Ishikawa (cell line): Measurements from ENCODE around the gene TCFL5.

ENCODE experiments used
- EP300 ChIP-seq: IDR thresholded peaks from 2 replicates; pipeline ENCODE4 v1.6.1; 2012; ENCODE audit warnings: borderline replicate concordance
- NFIC ChIP-seq: IDR thresholded peaks from 2 replicates; pipeline ENCODE4 v1.6.1; 2012
- RAD21 ChIP-seq: IDR thresholded peaks from 2 replicates; pipeline ENCODE4 v1.6.1; 2012; ENCODE audit warnings: low read depth
- TEAD4 ChIP-seq: IDR thresholded peaks from 2 replicates; pipeline ENCODE4 v1.6.1; 2012
- YY1 ChIP-seq: IDR thresholded peaks from 2 replicates; pipeline ENCODE4 v1.6.1; 2012; ENCODE audit warnings: low read depth
- ZBTB7A ChIP-seq: IDR thresholded peaks from 2 replicates; pipeline ENCODE4 v1.6.1; 2012; ENCODE audit warnings: low read depth

DNA sequence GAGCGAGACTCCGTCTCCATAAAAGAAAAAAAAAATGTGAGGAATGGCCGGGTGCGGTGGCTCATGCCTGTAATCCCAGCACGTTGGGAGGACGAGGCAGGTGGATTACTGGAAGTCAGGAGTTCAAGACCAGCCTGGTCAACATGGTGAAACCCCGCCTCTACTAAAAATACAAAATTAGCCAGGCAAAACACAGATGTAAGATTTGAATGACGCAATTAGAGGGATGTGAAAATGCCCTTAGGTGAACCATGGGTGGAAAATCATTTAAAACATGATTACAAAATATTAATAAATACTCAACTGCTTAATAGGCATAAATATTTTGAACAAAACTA, 23.9 kb downstream of the TCFL5 start:
- TF ChIP-seq TEAD4 (no peak), EP300 (no peak), ZBTB7A (no peak), NFIC (no peak), RAD21 (no peak), YY1 (no peak)
